Lower lobe of right lung (tissue), 2 donors: ENCODE data around the gene SPRR1A. TPM values are rescaled to one million over a fixed set of nuclear protein-coding genes. Genes with fewer than 3 reads are reported as not detected.

Experiments
- ATAC-seq, 2 donors: fragments of 200-7000 bp; cut with Tn5 transposase; one replicate each; pipeline ENCODE4 v1.9.1; 2020 to 2022; ENCODE audit warnings: mild to moderate bottlenecking in 2 of 2, moderate library complexity in 2 of 2
- DNase-seq: peaks from one replicate; pipeline ENCODE4 v3.0.0-alpha.2; 2020
- H3K27ac ChIP-seq: fragments of 200-600 bp; one replicate; pipeline ENCODE4 v1.8.0; 2022
- H3K27me3 ChIP-seq: fragments of 200-600 bp; one replicate; pipeline ENCODE4 v1.8.0; 2022; ENCODE audit warnings: low read depth
- H3K36me3 ChIP-seq: fragments of 200-600 bp; one replicate; pipeline ENCODE4 v1.8.0; 2022; ENCODE audit warnings: mild to moderate bottlenecking
- H3K4me1 ChIP-seq: fragments of 200-600 bp; one replicate; pipeline ENCODE4 v1.8.0; 2022
- H3K4me3 ChIP-seq: fragments of 200-600 bp; one replicate; pipeline ENCODE4 v1.8.0; 2022; ENCODE audit warnings: mild to moderate bottlenecking
- H3K9me3 ChIP-seq: fragments of 200-600 bp; one replicate; pipeline ENCODE4 v1.8.0; 2022
- CTCF ChIP-seq: fragments of 200-600 bp; IDR thresholded peaks from one replicate; pipeline ENCODE4 v1.8.0; 2022; ENCODE audit warnings: antibody characterized with exemption, mild to moderate bottlenecking
- intact Hi-C: fragments of 100-400 bp; cut with DNase I; formaldehyde crosslinking; loops from one replicate; pipeline ENCODE4 v1.11.0; 2022
- total RNA-seq: library from RNA; stranded (reverse); fragmentation: NEBNext Ultra II Directional; extraction: Animal tissue kit (Norgen Biotek cat#: 25700); gene quantifications from one replicate; pipeline ENCODE4 v1.2.1, GENCODE V29; 2021
- donor health status: DM: no; HTN: yes; CAD: no; lungs with severe emphysema.

SPRR1A gene
- total RNA-seq, 1 donor from 2014 or later = not detected

DNA sequence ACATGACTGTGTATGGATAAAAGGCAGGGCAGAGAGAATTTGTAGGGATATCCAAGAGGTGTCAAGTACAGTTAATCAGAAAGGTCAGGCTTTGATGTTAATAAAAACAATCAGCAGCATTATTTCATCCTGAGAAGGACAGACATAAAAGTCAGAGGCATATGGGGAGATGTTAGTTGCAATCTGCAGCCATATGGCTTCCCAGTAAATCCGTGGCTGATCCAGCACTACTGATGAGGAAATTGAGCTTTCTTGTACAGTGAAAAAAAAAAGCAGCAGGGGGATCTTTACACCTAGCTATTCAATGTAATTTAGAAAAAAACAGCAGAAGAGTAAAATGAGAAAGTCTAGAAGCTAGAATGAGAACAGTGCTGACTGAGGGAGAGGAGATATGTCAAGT lies 44.9 kb downstream of the SPRR1A start:
- intact Hi-C loops = no loop called here
- no peak for DNase-seq
- H3K4me3 ChIP-seq = no peak overlapping the region
- H3K36me3 ChIP-seq = no peaks in the 10 kb centered on the region
- no peak for ATAC-seq
- H3K4me1 ChIP-seq = no peaks in the 10 kb centered on the region
- no peaks in the 10 kb centered on the region for H3K9me3 ChIP-seq
- H3K27ac ChIP-seq = no peak overlapping the region
- no peak for TF ChIP-seq CTCF
- no peaks in the 10 kb centered on the region for H3K27me3 ChIP-seq

DNA sequence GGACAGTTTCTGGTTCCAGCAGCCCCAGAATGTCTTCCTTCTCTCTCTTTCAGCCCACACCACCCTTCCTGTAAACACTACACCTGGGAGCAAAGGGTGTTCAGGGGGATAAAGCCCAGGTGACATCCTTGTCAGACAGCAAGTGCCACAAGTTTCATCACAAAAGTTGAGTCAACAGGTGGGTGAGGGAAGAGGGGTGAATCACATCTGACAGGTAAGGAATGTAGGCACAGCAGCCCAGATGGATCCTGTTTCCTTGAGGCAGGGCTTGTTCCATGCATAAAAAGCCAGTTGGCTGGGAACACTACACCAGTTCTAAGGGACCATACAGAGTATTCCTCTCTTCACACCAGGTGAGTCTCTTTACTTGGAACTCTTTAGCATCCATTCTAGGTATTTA lies 47.0 kb downstream of the SPRR1A start, which contains the start of gene SPRR1B:
TSS of gene SPRR1B (plus strand) at position 309 of the 400 bp plus-strand sequence. CDS start 1,143 bp downstream, outside the sequence.
- DNase-seq (no peak), ATAC-seq (no peak)
- no peaks in the 10 kb centered on the region for H3K9me3 ChIP-seq
- H3K36me3 ChIP-seq = no peaks in the 10 kb centered on the region
- H3K27ac ChIP-seq = no peak within 1 kb of the TSS
- no peak for TF ChIP-seq CTCF
- no peak within 1 kb of the TSS for H3K4me3 ChIP-seq
- no peaks in the 10 kb centered on the region for H3K4me1 ChIP-seq
- intact Hi-C loops = no loop called here
- no peaks in the 10 kb centered on the region for H3K27me3 ChIP-seq

DNA sequence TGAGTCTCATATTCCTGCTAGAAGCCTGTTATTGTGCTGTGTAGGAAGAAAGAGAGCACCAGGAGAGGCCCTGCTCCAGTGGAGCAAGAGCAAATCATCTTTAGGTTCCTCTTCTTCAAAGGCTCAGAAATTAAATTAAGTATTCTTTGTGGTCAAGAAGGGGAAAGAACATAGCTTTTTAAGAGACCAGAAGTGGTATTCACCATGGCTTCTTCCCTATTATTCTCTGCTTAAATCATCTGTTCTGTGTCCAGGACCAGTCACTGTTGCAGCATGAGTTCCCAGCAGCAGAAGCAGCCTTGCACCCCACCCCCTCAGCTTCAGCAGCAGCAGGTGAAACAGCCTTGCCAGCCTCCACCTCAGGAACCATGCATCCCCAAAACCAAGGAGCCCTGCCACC lies 48.2 kb downstream of the SPRR1A start:
- intact Hi-C loops = no loop called here
- Histone ChIP-seq H3K4me1 (no peaks in the 10 kb centered on the region), H3K9me3 (no peaks in the 10 kb centered on the region), H3K36me3 (no peaks in the 10 kb centered on the region), H3K27ac (no peak overlapping the region), H3K27me3 (no peaks in the 10 kb centered on the region), H3K4me3 (no peak overlapping the region)
- DNase-seq (no peak), ATAC-seq (no peak)
- TF ChIP-seq CTCF = no peak

- Histone ChIP-seq H3K4me1 (no peaks in the 10 kb centered on the region), H3K27ac (no peak overlapping the region), H3K9me3 (no peaks in the 10 kb centered on the region), H3K4me3 (no peak overlapping the region), H3K36me3 (no peaks in the 10 kb centered on the region), H3K27me3 (no peaks in the 10 kb centered on the region)
- ATAC-seq (peak; percentile 77 to 80), DNase-seq (no peak)
- intact Hi-C loops = no loop called here
- no peak for TF ChIP-seq CTCF
Measured at GRCh38 chr1:153032677-153033308, 48.9 kb downstream of the SPRR1A start.

GRCh38 chr1:153035211-153035610 lies 51.3 kb downstream of the SPRR1A start:
- Histone ChIP-seq H3K4me1 (no peaks in the 10 kb centered on the region), H3K27me3 (no peaks in the 10 kb centered on the region), H3K36me3 (no peaks in the 10 kb centered on the region), H3K27ac (no peak overlapping the region), H3K9me3 (no peaks in the 10 kb centered on the region), H3K4me3 (no peak overlapping the region)
- ATAC-seq (no peak), DNase-seq (no peak)
- intact Hi-C loops = no loop called here
- no peak for TF ChIP-seq CTCF

Other genes with a start within 250 kb of the SPRR1A start
- gene KPRP, start 226.1 kb upstream of the SPRR1A start, total RNA-seq = not detected
- not detected for gene LCE1F, start 208.9 kb upstream of the SPRR1A start, total RNA-seq
- not detected for gene LCE1E, start 197.8 kb upstream of the SPRR1A start, total RNA-seq
- not detected for gene LCE1D, start 187.4 kb upstream of the SPRR1A start, total RNA-seq
- gene LCE1C, start 177.4 kb upstream of the SPRR1A start, total RNA-seq = not detected
- not detected for gene LCE1B, start 172.1 kb upstream of the SPRR1A start, total RNA-seq
- not detected for gene LCE1A, start 156.6 kb upstream of the SPRR1A start, total RNA-seq
- not detected for gene LCE6A, start 141.2 kb upstream of the SPRR1A start, total RNA-seq
- not detected for gene LCE7A, start 124.1 kb upstream of the SPRR1A start, total RNA-seq
- not detected for gene SMCP, start 105.8 kb upstream of the SPRR1A start, total RNA-seq
- gene IVL, start 75.5 kb upstream of the SPRR1A start, total RNA-seq = 0.24 TPM
- not detected for gene SPRR5, start 36.9 kb upstream of the SPRR1A start, total RNA-seq
- not detected for gene SPRR4, start 13.4 kb upstream of the SPRR1A start, total RNA-seq
- gene SPRR3, start 17.7 kb downstream of the SPRR1A start, total RNA-seq = not detected
- not detected for gene SPRR1B, start 47.1 kb downstream of the SPRR1A start, total RNA-seq
- not detected for gene SPRR2D, start 57.0 kb downstream of the SPRR1A start, total RNA-seq
- not detected for gene SPRR2A, start 73.4 kb downstream of the SPRR1A start, total RNA-seq
- gene SPRR2B, start 87.5 kb downstream of the SPRR1A start, total RNA-seq = not detected
- gene SPRR2E, start 110.4 kb downstream of the SPRR1A start, total RNA-seq = not detected
- gene SPRR2F, start 129.4 kb downstream of the SPRR1A start, total RNA-seq = not detected
- not detected for gene SPRR2G, start 166.8 kb downstream of the SPRR1A start, total RNA-seq
- not detected for gene LELP1, start 219.3 kb downstream of the SPRR1A start, total RNA-seq
- gene PRR9, start 233.5 kb downstream of the SPRR1A start, total RNA-seq = not detected